Measurements from ENCODE around the gene PIP5K1A.

The PIP5K1A gene

DNA sequence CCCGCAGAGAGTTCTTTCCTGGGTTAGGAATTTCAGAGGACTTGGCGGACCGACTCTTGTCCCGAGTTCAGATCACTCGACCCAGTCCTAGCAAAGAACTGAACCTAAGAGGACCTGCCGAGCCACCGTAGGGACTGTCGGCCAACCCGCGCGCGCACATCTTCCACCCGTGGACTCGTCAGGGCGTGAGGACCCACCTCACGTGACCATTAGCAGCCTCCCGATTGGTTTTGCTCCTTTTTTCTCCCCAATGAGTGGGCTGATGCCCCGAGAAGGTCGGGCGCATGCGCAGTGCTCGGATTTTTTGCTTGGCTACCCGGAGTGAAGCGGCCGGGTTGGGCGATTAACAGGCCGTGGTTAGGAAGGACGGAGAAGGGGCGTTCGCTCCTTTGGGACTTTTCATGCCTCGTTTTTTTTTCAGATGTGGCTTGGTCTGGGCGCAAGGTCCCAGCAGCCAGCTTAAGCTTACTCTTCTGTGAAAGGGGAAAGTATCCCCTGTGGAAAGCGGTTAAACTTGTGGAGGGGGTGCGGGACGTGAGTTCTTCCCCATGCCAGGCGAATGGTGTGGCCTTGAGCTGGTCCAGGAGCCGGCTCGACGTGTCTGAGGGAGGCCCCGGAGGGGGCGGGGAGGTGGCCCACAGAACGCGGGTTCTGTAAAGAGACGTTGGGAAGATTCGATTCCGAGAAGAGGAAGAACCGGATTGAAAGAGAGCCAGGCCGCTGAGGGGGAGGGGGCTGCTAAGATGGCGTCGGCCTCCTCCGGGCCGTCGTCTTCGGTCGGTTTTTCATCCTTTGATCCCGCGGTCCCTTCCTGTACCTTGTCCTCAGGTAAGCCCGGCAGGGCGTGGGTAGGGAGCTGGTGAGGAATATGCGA is at the start of gene PIP5K1A:
Gene PIP5K1A (plus strand): TSS at position 299 of the 874 bp plus-strand sequence. CDS start 445 bp downstream, at position 744.
- peak within 1 kb of the TSS; percentile 87 for H3K4me3 ChIP-seq (ENCODE audit: low read depth, low read length)
- peak; percentile 97 for DNase-seq (ENCODE audit: low read depth)
- TF ChIP-seq, protein P1, sequence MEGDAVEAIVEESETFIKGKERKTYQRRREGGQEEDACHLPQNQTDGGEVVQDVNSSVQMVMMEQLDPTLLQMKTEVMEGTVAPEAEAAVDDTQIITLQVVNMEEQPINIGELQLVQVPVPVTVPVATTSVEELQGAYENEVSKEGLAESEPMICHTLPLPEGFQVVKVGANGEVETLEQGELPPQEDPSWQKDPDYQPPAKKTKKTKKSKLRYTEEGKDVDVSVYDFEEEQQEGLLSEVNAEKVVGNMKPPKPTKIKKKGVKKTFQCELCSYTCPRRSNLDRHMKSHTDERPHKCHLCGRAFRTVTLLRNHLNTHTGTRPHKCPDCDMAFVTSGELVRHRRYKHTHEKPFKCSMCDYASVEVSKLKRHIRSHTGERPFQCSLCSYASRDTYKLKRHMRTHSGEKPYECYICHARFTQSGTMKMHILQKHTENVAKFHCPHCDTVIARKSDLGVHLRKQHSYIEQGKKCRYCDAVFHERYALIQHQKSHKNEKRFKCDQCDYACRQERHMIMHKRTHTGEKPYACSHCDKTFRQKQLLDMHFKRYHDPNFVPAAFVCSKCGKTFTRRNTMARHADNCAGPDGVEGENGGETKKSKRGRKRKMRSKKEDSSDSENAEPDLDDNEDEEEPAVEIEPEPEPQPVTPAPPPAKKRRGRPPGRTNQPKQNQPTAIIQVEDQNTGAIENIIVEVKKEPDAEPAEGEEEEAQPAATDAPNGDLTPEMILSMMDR (IDR thresholded peaks at IDR 0.05; ENCODE audit: control insufficient read depth, extremely low read depth, insufficient read depth) = no peak

GRCh38 chr1:151156515-151156819 is 41.9 kb upstream of the PIP5K1A start, which contains the start of gene TNFAIP8L2:
Gene TNFAIP8L2, plus strand, starts transcription at chr1:151156649. Its CDS starts 2,049 bp downstream, at chr1:151158698.
- no peak for DNase-seq (ENCODE audit: low read depth)
- TF ChIP-seq, protein P1 (IDR thresholded peaks at IDR 0.05; ENCODE audit: control insufficient read depth, extremely low read depth, insufficient read depth) = no peak
- no peak within 1 kb of the TSS for H3K4me3 ChIP-seq (ENCODE audit: low read depth, low read length)

DNA sequence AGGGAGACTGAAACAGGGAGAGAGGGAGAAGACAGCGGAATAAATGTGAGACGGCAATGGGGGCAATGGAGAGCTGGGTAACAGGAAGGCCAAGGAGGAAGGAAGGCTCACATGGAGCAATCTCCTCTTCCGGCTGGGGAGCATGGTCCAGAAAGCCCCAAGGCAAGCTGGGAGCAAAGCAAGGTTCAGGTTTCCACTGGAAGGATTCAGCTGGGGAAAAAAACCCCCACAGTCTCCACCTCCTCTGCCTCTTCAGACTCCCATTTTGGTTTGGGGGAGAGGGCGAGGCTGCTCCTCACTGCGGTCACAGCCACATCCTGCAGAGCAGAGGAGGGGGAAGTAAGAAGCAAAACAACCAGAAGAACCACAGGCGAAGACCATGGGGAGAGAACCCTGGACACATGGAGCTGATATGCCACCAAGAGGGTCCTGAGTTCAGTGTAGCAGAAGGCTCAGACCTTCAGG is 41.3 kb upstream of the PIP5K1A start:
- TF ChIP-seq, protein P1 (IDR thresholded peaks at IDR 0.05; ENCODE audit: control insufficient read depth, extremely low read depth, insufficient read depth) = no peak
- DNase-seq (ENCODE audit: low read depth) = no peak
- no peak overlapping the region for H3K4me3 ChIP-seq (ENCODE audit: low read depth, low read length)

DNA sequence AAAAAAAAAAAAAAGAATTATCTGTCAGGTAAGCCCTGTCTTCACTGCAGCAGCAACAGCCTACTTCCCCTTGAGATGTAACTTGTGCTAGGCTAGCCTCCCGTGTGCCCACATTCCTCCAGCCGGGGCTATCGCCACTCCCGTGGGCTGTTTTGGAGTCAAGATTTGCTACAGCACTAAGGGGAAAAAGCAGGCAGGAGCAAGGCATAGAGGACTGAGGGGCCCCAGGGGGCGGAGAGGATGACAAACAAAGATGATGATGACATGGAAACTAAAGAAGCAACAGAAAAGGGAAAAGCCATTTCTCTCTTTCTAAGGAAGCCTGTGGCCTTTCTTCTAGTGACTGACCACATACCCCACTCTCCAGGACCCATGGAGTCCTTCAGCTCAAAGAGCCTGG is 40.0 kb upstream of the PIP5K1A start:
- TF ChIP-seq, protein P1 (IDR thresholded peaks at IDR 0.05; ENCODE audit: control insufficient read depth, extremely low read depth, insufficient read depth) = no peak
- DNase-seq (ENCODE audit: low read depth) = no peak
- H3K4me3 ChIP-seq (ENCODE audit: low read depth, low read length) = no peak overlapping the region

GRCh38 chr1:151158751-151159251 is 39.6 kb upstream of the PIP5K1A start:
- TF ChIP-seq, protein P1 (IDR thresholded peaks at IDR 0.05; ENCODE audit: control insufficient read depth, extremely low read depth, insufficient read depth) = no peak
- DNase-seq (ENCODE audit: low read depth) = no peak
- no peak overlapping the region for H3K4me3 ChIP-seq (ENCODE audit: low read depth, low read length)

- DNase-seq (ENCODE audit: low read depth) = no peak
- TF ChIP-seq, protein P1 (IDR thresholded peaks at IDR 0.05; ENCODE audit: control insufficient read depth, extremely low read depth, insufficient read depth) = no peak
- no peak overlapping the region for H3K4me3 ChIP-seq (ENCODE audit: low read depth, low read length)
Observed at GRCh38 chr1:151159373-151159772, 39.0 kb upstream of the PIP5K1A start.
